ENCODE data around the gene OGN. TPM values are rescaled to one million over a fixed set of nuclear protein-coding genes. Genes with fewer than 3 reads are reported as not detected.
"Not testable (repeated sequence)": the region's sequence is repeated elsewhere in the genome, so short reads cannot be mapped to it uniquely, and the experiment has no call there.

The OGN gene
- total RNA-seq, 1 donor from 2014 or later, result not detected

GRCh38 chr9:92414566-92414965 is 10.2 kb upstream of the OGN start:
- Histone ChIP-seq H3K36me3 (ENCODE audit: control insufficient read depth, insufficient read depth, low read length) (no peaks in the 10 kb centered on the region), H3K4me3 (ENCODE audit: low read depth, low read length) (no peak overlapping the region), H3K27me3 (ENCODE audit: control insufficient read depth, insufficient read depth, low read length) (no peaks in the 10 kb centered on the region)
- no peak for DNase-seq (ENCODE audit: low read depth)
- TF ChIP-seq, protein P1, sequence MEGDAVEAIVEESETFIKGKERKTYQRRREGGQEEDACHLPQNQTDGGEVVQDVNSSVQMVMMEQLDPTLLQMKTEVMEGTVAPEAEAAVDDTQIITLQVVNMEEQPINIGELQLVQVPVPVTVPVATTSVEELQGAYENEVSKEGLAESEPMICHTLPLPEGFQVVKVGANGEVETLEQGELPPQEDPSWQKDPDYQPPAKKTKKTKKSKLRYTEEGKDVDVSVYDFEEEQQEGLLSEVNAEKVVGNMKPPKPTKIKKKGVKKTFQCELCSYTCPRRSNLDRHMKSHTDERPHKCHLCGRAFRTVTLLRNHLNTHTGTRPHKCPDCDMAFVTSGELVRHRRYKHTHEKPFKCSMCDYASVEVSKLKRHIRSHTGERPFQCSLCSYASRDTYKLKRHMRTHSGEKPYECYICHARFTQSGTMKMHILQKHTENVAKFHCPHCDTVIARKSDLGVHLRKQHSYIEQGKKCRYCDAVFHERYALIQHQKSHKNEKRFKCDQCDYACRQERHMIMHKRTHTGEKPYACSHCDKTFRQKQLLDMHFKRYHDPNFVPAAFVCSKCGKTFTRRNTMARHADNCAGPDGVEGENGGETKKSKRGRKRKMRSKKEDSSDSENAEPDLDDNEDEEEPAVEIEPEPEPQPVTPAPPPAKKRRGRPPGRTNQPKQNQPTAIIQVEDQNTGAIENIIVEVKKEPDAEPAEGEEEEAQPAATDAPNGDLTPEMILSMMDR (IDR thresholded peaks at IDR 0.05; ENCODE audit: insufficient read depth, low read length, poor library complexity, severe bottlenecking), result no peak

GRCh38 chr9:92411157-92411556 is 6.8 kb upstream of the OGN start:
- H3K4me3 ChIP-seq (ENCODE audit: low read depth, low read length), result not testable (repeated sequence)

GRCh38 chr9:92408747-92409478 is 4.5 kb upstream of the OGN start:
- Histone ChIP-seq H3K27me3 (ENCODE audit: control insufficient read depth, insufficient read depth, low read length) (no peaks in the 10 kb centered on the region), H3K36me3 (ENCODE audit: control insufficient read depth, insufficient read depth, low read length) (no peaks in the 10 kb centered on the region), H3K4me3 (ENCODE audit: low read depth, low read length) (no peak overlapping the region)
- TF ChIP-seq, protein P1 (IDR thresholded peaks at IDR 0.05; ENCODE audit: insufficient read depth, low read length, poor library complexity, severe bottlenecking), result no peak
- DNase-seq (ENCODE audit: low read depth), result no peak

More at GRCh38 chr9:92411157-92411556, 6.8 kb upstream of the OGN start:
- DNase-seq (ENCODE audit: low read depth); H3K27me3 ChIP-seq (ENCODE audit: control insufficient read depth, insufficient read depth, low read length); H3K36me3 ChIP-seq (ENCODE audit: control insufficient read depth, insufficient read depth, low read length): not testable (repeated sequence)

- no peak for DNase-seq (ENCODE audit: low read depth)
- Histone ChIP-seq H3K4me3 (ENCODE audit: low read depth, low read length) (no peak overlapping the region), H3K27me3 (ENCODE audit: control insufficient read depth, insufficient read depth, low read length) (no peaks in the 10 kb centered on the region), H3K36me3 (ENCODE audit: control insufficient read depth, insufficient read depth, low read length) (no peaks in the 10 kb centered on the region)
- TF ChIP-seq, protein P1 (IDR thresholded peaks at IDR 0.05; ENCODE audit: insufficient read depth, low read length, poor library complexity, severe bottlenecking), result no peak
Observed at GRCh38 chr9:92407818-92408217, 3.4 kb upstream of the OGN start.

GRCh38 chr9:92406477-92406876 is 2.1 kb upstream of the OGN start:
- H3K36me3 ChIP-seq (ENCODE audit: control insufficient read depth, insufficient read depth, low read length), result no peaks in the 10 kb centered on the region
- TF ChIP-seq, protein P1 (IDR thresholded peaks at IDR 0.05; ENCODE audit: insufficient read depth, low read length, poor library complexity, severe bottlenecking), result no peak
- H3K4me3 ChIP-seq (ENCODE audit: low read depth, low read length), result no peak overlapping the region
- no peaks in the 10 kb centered on the region for H3K27me3 ChIP-seq (ENCODE audit: control insufficient read depth, insufficient read depth, low read length)
- DNase-seq (ENCODE audit: low read depth), result no peak

DNA sequence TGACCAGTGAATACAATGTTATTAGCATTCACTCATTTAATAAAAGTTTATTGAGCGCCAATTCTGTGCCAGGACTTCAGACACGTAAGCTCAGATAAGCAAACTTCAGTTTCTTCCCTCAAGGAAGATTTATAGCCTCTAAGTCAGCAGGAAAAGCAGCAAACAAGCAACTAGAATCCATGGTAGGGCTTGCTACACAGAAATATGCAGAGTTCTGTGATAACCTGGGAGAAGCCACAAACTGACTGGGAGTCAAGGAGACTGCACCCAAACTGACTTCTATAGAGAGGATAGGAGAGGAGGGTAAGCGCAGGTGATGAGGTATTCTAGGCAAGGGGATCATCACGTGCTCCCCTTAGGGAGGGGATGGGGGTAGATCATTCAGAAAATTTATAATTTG is 1.4 kb upstream of the OGN start:
- Histone ChIP-seq H3K4me3 (ENCODE audit: low read depth, low read length) (no peak overlapping the region), H3K36me3 (ENCODE audit: control insufficient read depth, insufficient read depth, low read length) (no peaks in the 10 kb centered on the region), H3K27me3 (ENCODE audit: control insufficient read depth, insufficient read depth, low read length) (no peaks in the 10 kb centered on the region)
- TF ChIP-seq, protein P1 (IDR thresholded peaks at IDR 0.05; ENCODE audit: insufficient read depth, low read length, poor library complexity, severe bottlenecking), result no peak
- DNase-seq (ENCODE audit: low read depth), result no peak
